K562 (cell line): ENCODE data around the gene SORBS2. TPM values are rescaled to one million over a fixed set of nuclear protein-coding genes. Genes with fewer than 3 reads are reported as not detected.

Experiments
- ATAC-seq: fragments of 200-7000 bp; cut with Tn5 transposase; 3 replicates; pipeline ENCODE4 v1.9.1; 2020; ENCODE audit warnings: moderate library complexity
- BruUV-seq: library from RNA; stranded (reverse); fragments of 400-500 nt; replicated peaks from 2 replicates; lab custom pipeline; 2021; lab: Mats Ljungman, UMichigan
- CTCF ChIA-PET: fragments of 300-600 bp; formaldehyde crosslinking; extraction: SDS; loops from one replicate; lab custom pipeline; 2021; ENCODE audit warnings: low intra/inter-chr PET ratio; lab: Yijun Ruan, JAX
- POLR2A ChIA-PET: fragments of 300-600, 350-650 bp; sonication (Branson Sonifier 250); formaldehyde crosslinking; extraction: SDS; loops from one replicate; lab custom pipeline; 2021; ENCODE audit warnings: antibody characterized with exemption, inconsistent platforms; lab: Yijun Ruan, JAX
- DNase-seq, 4 experiments: peaks; one replicate each; pipeline versions ENCODE4 v3.0.0 to v3.0.0-alpha.2; 2011 to 2018; ENCODE audit warnings: low spot score in 3 of 4, mixed read lengths in 3 of 4; ENCODE audit errors: extremely low read depth in 1 of 4
- FAIRE-seq: peaks from 2 replicates; lab custom pipeline; 2011; peaks lifted over from hg19 to GRCh38; lab: Jason Lieb, UNC
- H2AFZ ChIP-seq: 2 replicates; pipeline ENCODE4 v1.6.0; 2011; ENCODE audit warnings: low read depth, low read length, control low read depth, inconsistent platforms
- H3K27ac ChIP-seq: fragments of 200-600 bp; 3 replicates; pipeline ENCODE4 v1.8.0; 2011; ENCODE audit warnings: low read depth, mild to moderate bottlenecking, control low read depth, inconsistent platforms, low read length, moderate library complexity, mixed read lengths; ENCODE audit errors: extremely low read depth
- H3K27me3 ChIP-seq, 2 experiments: fragments of 300-600 bp in 1 of 2; 2 replicates in 1 of 2; 3 replicates in 1 of 2; pipeline versions ENCODE4 v1.6.0 to v1.8.0; 2011; ENCODE audit warnings: inconsistent platforms in 2 of 2, low read length in 2 of 2, mild to moderate bottlenecking in 1 of 2, mixed read lengths in 1 of 2, moderate library complexity in 1 of 2; ENCODE audit not compliant: control insufficient read depth in 2 of 2, insufficient read depth in 2 of 2
- H3K36me3 ChIP-seq: fragments of 300-600 bp; 3 replicates; pipeline ENCODE4 v1.8.0; 2011; ENCODE audit warnings: mild to moderate bottlenecking, low read length, inconsistent platforms; ENCODE audit not compliant: control insufficient read depth, insufficient read depth
- H3K4me1 ChIP-seq, 2 experiments: fragments of 200-600 bp in 1 of 2; replicated peaks in 1 of 2; 2 replicates in 1 of 2; 3 replicates in 1 of 2; pipeline versions ENCODE4 v1.5.1 to v1.8.0; 2011; ENCODE audit warnings: inconsistent platforms in 2 of 2, low read length in 2 of 2, mild to moderate bottlenecking in 1 of 2, mixed read lengths in 1 of 2, moderate library complexity in 1 of 2; ENCODE audit not compliant: control insufficient read depth in 2 of 2, insufficient read depth in 2 of 2
- H3K4me2 ChIP-seq: 2 replicates; pipeline ENCODE4 v1.6.1; 2011; ENCODE audit warnings: low read length, control low read depth, inconsistent platforms, mixed read lengths; ENCODE audit not compliant: insufficient read depth
- H3K4me3 ChIP-seq: fragments of 200-600 bp; sonication (generic), shearing (Covaris generic); 2 replicates; pipeline ENCODE4 v1.5.1; 2016; ENCODE audit warnings: control low read depth, inconsistent platforms
- H3K79me2 ChIP-seq: fragments of 200-600 bp; 3 replicates; pipeline ENCODE4 v1.8.0; 2011; ENCODE audit warnings: low read length, inconsistent platforms; ENCODE audit not compliant: control insufficient read depth, insufficient read depth
- H3K9ac ChIP-seq, 2 experiments: 2 replicates each; pipeline versions ENCODE4 v1.6.0 to v1.6.1; 2011; ENCODE audit warnings: low read depth in 2 of 2, low read length in 2 of 2, control low read depth in 1 of 2, inconsistent platforms in 1 of 2, mild to moderate bottlenecking in 1 of 2, mixed read lengths in 1 of 2; ENCODE audit not compliant: insufficient read depth in 1 of 2
- H3K9me1 ChIP-seq: one replicate; pipeline ENCODE4 v1.6.0; 2011; ENCODE audit warnings: inconsistent platforms, mild to moderate bottlenecking, low read length, moderate library complexity; ENCODE audit not compliant: control insufficient read depth, insufficient read depth
- H3K9me3 ChIP-seq: replicated peaks from 2 replicates; pipeline ENCODE4 v1.5.1; 2011; ENCODE audit warnings: low read depth, low read length, inconsistent platforms; ENCODE audit not compliant: control insufficient read depth, insufficient read depth
- H4K20me1 ChIP-seq: replicated peaks from 2 replicates; pipeline ENCODE4 v1.6.1; 2011; ENCODE audit warnings: low read length, inconsistent platforms, mixed read lengths; ENCODE audit not compliant: control insufficient read depth, insufficient read depth
- ARID1B ChIP-seq: fragments of 450-650 bp; IDR thresholded peaks from 2 replicates; pipeline ENCODE4 v1.6.1; 2016; ENCODE audit warnings: antibody characterized with exemption, mild to moderate bottlenecking, inconsistent platforms
- C11orf30 ChIP-seq: fragments of 450-650 bp; IDR thresholded peaks from 2 replicates; pipeline ENCODE4 v1.6.1; 2016; ENCODE audit warnings: low read depth, mild to moderate bottlenecking
- CLOCK ChIP-seq: fragments of 250-450 bp; sonication (Bioruptor Pico); IDR thresholded peaks from 2 replicates; pipeline ENCODE4 v1.4.0; 2020; ENCODE audit warnings: mild to moderate bottlenecking, moderate library complexity, borderline replicate concordance
- FOXK1 ChIP-seq: sonication (generic); formaldehyde crosslinking; IDR thresholded peaks from 2 replicates; pipeline ENCODE4 v1.8.0; 2022; ENCODE audit warnings: missing genetic modification reagents, mild to moderate bottlenecking, borderline replicate concordance
- KHSRP ChIP-seq: fragments of 450-650 bp; IDR thresholded peaks from 2 replicates; pipeline ENCODE4 v1.6.1; 2017
- MAFG ChIP-seq: fragments of 450-650 bp; conservative IDR thresholded peaks from 2 replicates; pipeline ENCODE4 v1.6.1; 2016; ENCODE audit warnings: missing genetic modification characterization, missing compliant biosample characterization
- SPI1 ChIP-seq: IDR thresholded peaks from 2 replicates; pipeline ENCODE4 v1.6.1; 2011; ENCODE audit warnings: low read depth, low read length, control low read depth, borderline replicate concordance
- ZNF316 ChIP-seq: fragments of 450-650 bp; IDR thresholded peaks from 2 replicates; pipeline ENCODE4 v1.6.1; 2016
- ZNF76 ChIP-seq: fragments of 250-450 bp; sonication (Bioruptor Pico); IDR thresholded peaks from 2 replicates; pipeline ENCODE4 v1.4.0; 2020; ENCODE audit warnings: mild to moderate bottlenecking, moderate library complexity, borderline replicate concordance
- WGBS: fragments of 100-300 bp; shearing (Covaris generic); methylation state at CpG from one replicate; pipeline ENCODE4 v1.1.6; 2016; ENCODE audit warnings: low coverage, mixed read lengths; ENCODE audit not compliant: insufficient coverage; ENCODE audit errors: missing lambda C conversion rate; 5-methylcytosine and 5-hydroxymethylcytosine counted together
- in situ Hi-C: fragments of 300-500 bp; cut with MboI; formaldehyde crosslinking; loops from 4 replicates; pipeline ENCODE4 v1.15.0; 2018; ENCODE audit warnings: inconsistent platforms, mixed read lengths
- intact Hi-C: fragments of 100-400 bp; cut with micrococcal nuclease; formaldehyde crosslinking; loops from 2 replicates; pipeline ENCODE4 v1.14.2; 2022
- polyA plus RNA-seq, 8 experiments: library from polyadenylated mRNA; depleted of rRNA in 4 of 8; stranded (reverse) in 5 of 8; unstranded in 3 of 8; fragments of >200 nt; fragmentation: Nextera tagmentation in 2 of 8; fragmentation: Illumina TruSeq in 1 of 8; extraction: Ambion mirVana in 2 of 8; extraction: Trizol in 1 of 8; gene quantifications; 2 replicates each; pipeline versions ENCODE4 v1.2.1 to v1.2.3, GENCODE V29; 2011 to 2014; ENCODE audit warnings: inconsistent platforms in 1 of 8, missing spikeins in 1 of 8
- total RNA-seq, 7 experiments: library from RNA; depleted of rRNA in 6 of 7; stranded (reverse); fragments of >200 nt in 6 of 7; fragmentation: Illumina TruSeq in 2 of 7; extraction: Trizol in 2 of 7; gene quantifications; 2 replicates each; pipeline versions ENCODE4 v1.2.1 to v1.2.3, GENCODE V29; 2011 to 2021; ENCODE audit warnings: low replicate concordance in 1 of 7
- TF ChIP-seq, protein P1 (sequence below): fragments of 450-650 bp; formaldehyde crosslinking; IDR thresholded peaks from 2 replicates; pipeline ENCODE4 v1.4.0; 2020; ENCODE audit warnings: mild to moderate bottlenecking, moderate library complexity

Gene SORBS2
- total and polyA plus RNA-seq, 9 of the 15 experiments (the other 6 are each of a cell fraction or from before 2014, with no cell fraction given), result 0.29 TPM; not detected in 8

DNA sequence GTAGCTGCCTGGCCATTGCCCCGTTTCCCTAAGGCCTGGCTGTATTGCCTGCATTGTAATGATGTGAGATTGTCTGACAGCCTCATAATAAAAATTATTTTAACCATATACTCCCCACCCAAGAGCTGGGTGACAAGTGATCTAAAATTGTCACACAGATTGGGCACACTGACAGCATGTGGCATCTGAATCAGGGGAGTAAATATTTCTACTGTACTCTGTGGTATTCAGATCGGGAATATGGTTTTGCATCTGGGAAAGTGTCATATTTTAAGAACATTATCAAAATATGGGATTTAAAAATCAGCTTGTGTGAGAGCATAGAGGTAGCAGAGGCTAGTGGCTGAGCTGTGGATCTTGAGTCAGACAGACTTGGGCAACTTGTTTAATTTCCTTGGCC lies 140.9 kb downstream of the SORBS2 start:
- Histone ChIP-seq H3K36me3 (no peaks in the 10 kb centered on the region), H3K4me3 (no peak overlapping the region), H4K20me1 (no peaks in the 10 kb centered on the region), H3K9ac (no peak overlapping the region), H3K9me3 (no peaks in the 10 kb centered on the region), H3K27me3 (peaks cover 0 to 17% of the 10 kb centered on the region in 2 experiments; a peak in 1 of 5 replicates), H3K27ac (no peak overlapping the region), H2AFZ (no peak overlapping the region), H3K79me2 (no peaks in the 10 kb centered on the region), H3K4me2 (no peak overlapping the region), H3K9me1 (no peaks in the 10 kb centered on the region), H3K4me1 (no peaks in the 10 kb centered on the region)
- CTCF ChIA-PET, result no interaction called here
- POLR2A ChIA-PET, result no interaction called here
- in situ Hi-C loops, result no loop called here
- intact Hi-C loops, result no loop called here
- DNase-seq (no peak), ATAC-seq (no peak), FAIRE-seq (no peak)
- TF ChIP-seq ARID1B, result no peak
- TF ChIP-seq ZNF76 (CRISPR knock-in tag), result no peak
- no peak for TF ChIP-seq ZNF316
- WGBS, result 0% methylated on average over 2 of the region's 2 CpGs
- no TSS peak for BruUV-seq

DNA sequence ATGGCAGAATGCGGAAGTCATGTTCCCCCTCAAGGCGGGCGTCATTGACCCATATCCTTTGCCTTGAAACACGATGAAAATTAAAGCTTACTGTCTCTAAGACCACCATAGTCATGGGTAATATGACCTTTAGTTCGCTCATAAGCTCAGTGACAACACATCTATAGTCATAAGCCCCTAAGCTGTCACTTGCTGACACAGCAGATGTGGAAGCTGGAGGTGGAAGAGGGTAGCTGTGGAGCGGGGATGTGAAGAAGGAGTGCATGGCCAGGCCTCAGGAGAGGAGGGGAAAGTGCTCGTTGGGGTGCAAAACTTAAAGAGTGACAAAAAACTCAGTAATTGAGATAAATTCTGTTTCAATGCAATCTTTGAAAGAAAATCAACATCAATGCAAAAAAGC lies 142.7 kb downstream of the SORBS2 start:
- TF ChIP-seq, protein P1, sequence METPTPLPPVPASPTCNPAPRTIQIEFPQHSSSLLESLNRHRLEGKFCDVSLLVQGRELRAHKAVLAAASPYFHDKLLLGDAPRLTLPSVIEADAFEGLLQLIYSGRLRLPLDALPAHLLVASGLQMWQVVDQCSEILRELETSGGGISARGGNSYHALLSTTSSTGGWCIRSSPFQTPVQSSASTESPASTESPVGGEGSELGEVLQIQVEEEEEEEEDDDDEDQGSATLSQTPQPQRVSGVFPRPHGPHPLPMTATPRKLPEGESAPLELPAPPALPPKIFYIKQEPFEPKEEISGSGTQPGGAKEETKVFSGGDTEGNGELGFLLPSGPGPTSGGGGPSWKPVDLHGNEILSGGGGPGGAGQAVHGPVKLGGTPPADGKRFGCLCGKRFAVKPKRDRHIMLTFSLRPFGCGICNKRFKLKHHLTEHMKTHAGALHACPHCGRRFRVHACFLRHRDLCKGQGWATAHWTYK (CRISPR knock-in tag), result no peak
- TF ChIP-seq MAFG (tag), result 0 out of 2 replicates have a peak, but pooled peaks have one; percentile 16
- no peak for TF ChIP-seq FOXK1 (CRISPR knock-in tag)
- no peak for TF ChIP-seq CLOCK (CRISPR knock-in tag)
- TF ChIP-seq ZNF316, result peak; percentile 34; the same call in 1 of the 2 replicates
- TF ChIP-seq SPI1, result 0 out of 2 replicates have a peak, but pooled peaks have one; percentile 41
- peak; percentile 30; the same call in 1 of the 2 replicates for TF ChIP-seq C11orf30
- no peak for TF ChIP-seq KHSRP
- Histone ChIP-seq H3K4me2 (no peak overlapping the region), H3K4me3 (no peak overlapping the region), H4K20me1 (no peaks in the 10 kb centered on the region), H3K9ac (no peak overlapping the region), H3K27me3 (peaks cover 0 to 17% of the 10 kb centered on the region in 2 experiments; a peak in 2 of 5 replicates), H3K9me3 (no peaks in the 10 kb centered on the region), H3K4me1 (no peaks in the 10 kb centered on the region), H3K36me3 (no peaks in the 10 kb centered on the region), H2AFZ (no peak overlapping the region), H3K79me2 (no peaks in the 10 kb centered on the region), H3K9me1 (no peaks in the 10 kb centered on the region), H3K27ac (no peak overlapping the region)
- in situ Hi-C loops (no loop called here), intact Hi-C loops (no loop called here)
- BruUV-seq, result no TSS peak
- WGBS, result 2% methylated on average over 7 of the region's 7 CpGs
- ATAC-seq (no peak), FAIRE-seq (no peak), DNase-seq (no peak)
- ChIA-PET POLR2A (interaction anchor here (0.9 kb wide), 1 partner anchor 12 kb away, joined by 3 read pairs; no protein-coding TSS in a partner anchor), CTCF (no interaction called here)
